ENCODE measurements around the gene CIT.

DNA sequence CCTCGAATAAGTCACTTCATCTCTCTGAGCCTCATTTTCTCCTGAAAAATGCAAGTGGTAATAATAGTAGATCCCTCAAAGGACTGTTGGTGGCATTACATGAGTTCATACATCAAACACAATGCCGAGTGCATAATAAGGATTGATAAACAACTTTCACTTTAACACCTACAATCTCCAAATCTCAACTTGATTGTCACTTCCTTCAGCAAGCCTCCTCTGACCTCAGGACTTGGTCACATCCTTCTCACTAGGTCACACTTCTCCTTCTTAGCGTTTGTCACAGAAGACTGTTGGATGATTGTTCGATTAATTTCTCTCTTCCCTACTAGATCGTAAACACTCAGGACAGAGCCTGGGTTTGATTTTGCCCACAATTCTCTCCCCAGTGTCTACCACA lies 217.0 kb downstream of the CIT start:
- TF ChIP-seq, protein P1, sequence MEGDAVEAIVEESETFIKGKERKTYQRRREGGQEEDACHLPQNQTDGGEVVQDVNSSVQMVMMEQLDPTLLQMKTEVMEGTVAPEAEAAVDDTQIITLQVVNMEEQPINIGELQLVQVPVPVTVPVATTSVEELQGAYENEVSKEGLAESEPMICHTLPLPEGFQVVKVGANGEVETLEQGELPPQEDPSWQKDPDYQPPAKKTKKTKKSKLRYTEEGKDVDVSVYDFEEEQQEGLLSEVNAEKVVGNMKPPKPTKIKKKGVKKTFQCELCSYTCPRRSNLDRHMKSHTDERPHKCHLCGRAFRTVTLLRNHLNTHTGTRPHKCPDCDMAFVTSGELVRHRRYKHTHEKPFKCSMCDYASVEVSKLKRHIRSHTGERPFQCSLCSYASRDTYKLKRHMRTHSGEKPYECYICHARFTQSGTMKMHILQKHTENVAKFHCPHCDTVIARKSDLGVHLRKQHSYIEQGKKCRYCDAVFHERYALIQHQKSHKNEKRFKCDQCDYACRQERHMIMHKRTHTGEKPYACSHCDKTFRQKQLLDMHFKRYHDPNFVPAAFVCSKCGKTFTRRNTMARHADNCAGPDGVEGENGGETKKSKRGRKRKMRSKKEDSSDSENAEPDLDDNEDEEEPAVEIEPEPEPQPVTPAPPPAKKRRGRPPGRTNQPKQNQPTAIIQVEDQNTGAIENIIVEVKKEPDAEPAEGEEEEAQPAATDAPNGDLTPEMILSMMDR (IDR thresholded peaks at IDR 0.05) = no peak
- TF ChIP-seq POLR2A (IDR thresholded peaks at IDR 0.05) (no peak), POLR2AphosphoS5 (IDR thresholded peaks at IDR 0.05; ENCODE audit: insufficient read depth in 1 of 2, low read depth in 1 of 2) (no peak)

All from vagina (tissue), 2 donors.